Activated B cell treated with CpG ODN at 0.5 μM for 24 hours (primary cell): ENCODE results near the gene GNG4. TPM values are rescaled to one million over a fixed set of nuclear protein-coding genes. Genes with fewer than 3 reads are reported as not detected.

Source experiments
- ATAC-seq: fragments of 200-7000 bp; cut with Tn5 transposase; one replicate; pipeline ENCODE4 v1.10.0; 2021; ENCODE audit warnings: low read depth, mild to moderate bottlenecking, moderate library complexity
- CTCF ChIA-PET: fragments of 350-600 bp; sonication (Branson Sonifier 250); formaldehyde crosslinking; loops from one replicate; lab custom pipeline; 2021; ENCODE audit warnings: antibody characterized with exemption; lab: Charles Lee
- POLR2A ChIA-PET: fragments of 350-600 bp; sonication (Branson Sonifier 250); formaldehyde crosslinking; loops from one replicate; lab custom pipeline; 2021; ENCODE audit warnings: antibody characterized with exemption; lab: Charles Lee
- DNase-seq: peaks from one replicate; pipeline ENCODE4 v3.0.0; 2022
- H3K27ac Mint-ChIP-seq: one replicate; pipeline ENCODE4 v1.8.0; 2020; ENCODE audit warnings: mixed read lengths
- H3K27me3 Mint-ChIP-seq: one replicate; pipeline ENCODE4 v1.8.0; 2021; ENCODE audit warnings: mixed read lengths
- H3K36me3 Mint-ChIP-seq: one replicate; pipeline ENCODE4 v1.8.0; 2021; ENCODE audit warnings: low read depth, mixed read lengths
- H3K4me1 Mint-ChIP-seq: one replicate; pipeline ENCODE4 v1.8.0; 2021; ENCODE audit warnings: mixed read lengths
- H3K4me3 Mint-ChIP-seq: one replicate; pipeline ENCODE4 v1.8.0; 2020; ENCODE audit warnings: mild to moderate bottlenecking, mixed read lengths
- H3K9me3 Mint-ChIP-seq: one replicate; pipeline ENCODE4 v1.8.0; 2020; ENCODE audit warnings: mixed read lengths
- CTCF ChIP-seq: fragments of 200-600 bp; IDR thresholded peaks from one replicate; pipeline ENCODE4 v1.8.0; 2022; ENCODE audit warnings: antibody characterized with exemption, mild to moderate bottlenecking
- intact Hi-C: fragments of 100-400 bp; cut with micrococcal nuclease; formaldehyde crosslinking; loops from one replicate; pipeline ENCODE4 v1.15.1; 2024
- total RNA-seq: library from RNA; stranded (reverse); gene quantifications from 2 replicates; pipeline ENCODE4 v1.2.3, GENCODE V29; 2022

GNG4 gene
- total RNA-seq, 1 donor from 2014 or later, result 2.2 TPM

- intact Hi-C loops, result no loop called here
- H3K27ac Mint-ChIP-seq, result no peak overlapping the region
- no peaks in the 10 kb centered on the region for H3K9me3 Mint-ChIP-seq
- H3K4me1 Mint-ChIP-seq, result no peaks in the 10 kb centered on the region
- no peaks in the 10 kb centered on the region for H3K27me3 Mint-ChIP-seq
- no peak overlapping the region for H3K4me3 Mint-ChIP-seq
- POLR2A ChIA-PET, result interaction anchor here (0.6 kb wide), 1 partner anchor 179 kb away, joined by 3 read pairs; no protein-coding TSS in a partner anchor
- ATAC-seq (no peak), DNase-seq (no peak)
- CTCF ChIA-PET, result no interaction called here
- H3K36me3 Mint-ChIP-seq, result no peaks in the 10 kb centered on the region
- no peak for TF ChIP-seq CTCF
Observed at GRCh38 chr1:235571482-235571881, 78.1 kb downstream of the GNG4 start.

GRCh38 chr1:235567812-235568503, 81.6 kb downstream of the GNG4 start:
- TF ChIP-seq CTCF, result no peak
- Mint-ChIP-seq H3K4me3 (no peak overlapping the region), H3K27me3 (no peaks in the 10 kb centered on the region), H3K4me1 (no peaks in the 10 kb centered on the region), H3K27ac (no peak overlapping the region), H3K36me3 (no peaks in the 10 kb centered on the region), H3K9me3 (no peaks in the 10 kb centered on the region)
- POLR2A ChIA-PET, result no interaction called here
- DNase-seq, result no peak
- ATAC-seq, result no peak
- CTCF ChIA-PET, result no interaction called here
- intact Hi-C loops, result no loop called here

GRCh38 chr1:235566084-235566483, 83.5 kb downstream of the GNG4 start:
- ChIA-PET CTCF (no interaction called here), POLR2A (no interaction called here)
- no peaks in the 10 kb centered on the region for H3K4me1 Mint-ChIP-seq
- no peaks in the 10 kb centered on the region for H3K36me3 Mint-ChIP-seq
- intact Hi-C loops, result no loop called here
- DNase-seq, result no peak
- no peaks in the 10 kb centered on the region for H3K27me3 Mint-ChIP-seq
- TF ChIP-seq CTCF, result no peak
- no peak overlapping the region for H3K27ac Mint-ChIP-seq
- no peak for ATAC-seq
- no peak overlapping the region for H3K4me3 Mint-ChIP-seq
- H3K9me3 Mint-ChIP-seq, result no peaks in the 10 kb centered on the region

GRCh38 chr1:235563513-235564061, 86.0 kb downstream of the GNG4 start:
- Mint-ChIP-seq H3K9me3 (no peaks in the 10 kb centered on the region), H3K27me3 (no peaks in the 10 kb centered on the region), H3K4me3 (no peak overlapping the region), H3K4me1 (no peaks in the 10 kb centered on the region), H3K36me3 (no peaks in the 10 kb centered on the region), H3K27ac (no peak overlapping the region)
- no peak for ATAC-seq
- no peak for DNase-seq
- intact Hi-C loops, result no loop called here
- CTCF ChIA-PET, result no interaction called here
- POLR2A ChIA-PET, result no interaction called here
- no peak for TF ChIP-seq CTCF

GRCh38 chr1:235562589-235562988, 87.0 kb downstream of the GNG4 start:
- ChIA-PET POLR2A (no interaction called here), CTCF (no interaction called here)
- Mint-ChIP-seq H3K4me3 (no peak overlapping the region), H3K4me1 (no peaks in the 10 kb centered on the region), H3K27ac (no peak overlapping the region), H3K36me3 (no peaks in the 10 kb centered on the region), H3K27me3 (no peaks in the 10 kb centered on the region), H3K9me3 (no peaks in the 10 kb centered on the region)
- no peak for TF ChIP-seq CTCF
- ATAC-seq, result no peak
- intact Hi-C loops, result no loop called here
- DNase-seq, result no peak
